DND-41 (cell line): ENCODE data around the gene CD80.

ENCODE experiments used
- CTCF ChIP-seq: IDR thresholded peaks from 2 replicates; pipeline ENCODE4 v1.5.1; 2012; ENCODE audit warnings: borderline replicate concordance, low read length, moderate library complexity, mild to moderate bottlenecking; ENCODE audit not compliant: poor library complexity, severe bottlenecking; ENCODE audit errors: extremely low read depth
- EZH2 ChIP-seq: IDR thresholded peaks from 3 replicates; pipeline ENCODE4 v1.6.1; 2012; ENCODE audit warnings: borderline replicate concordance, low read depth, mild to moderate bottlenecking, moderate library complexity, low read length, inconsistent platforms; ENCODE audit not compliant: severe bottlenecking

GRCh38 chr3:119529883-119530282 is 29.5 kb downstream of the CD80 start:
- TF ChIP-seq CTCF = no peak
- no peak for TF ChIP-seq EZH2
